Right lobe of liver (tissue), 4 donors: ENCODE data around the gene DAAM1.

Experiments used
- POLR2A ChIP-seq: fragments of 450-650 bp; IDR thresholded peaks from one replicate; pipeline ENCODE4 v1.6.1; 2017; ENCODE audit warnings: antibody characterized with exemption, mild to moderate bottlenecking
- TF ChIP-seq, protein P1 (sequence below), 4 donors: fragments of 200-600 bp in 3 of 4; fragments of 450-650 bp in 1 of 4; IDR thresholded peaks; one replicate each; pipeline versions ENCODE4 v1.5.1 to v1.8.0; 2016 to 2022; ENCODE audit warnings: antibody characterized with exemption in 4 of 4, mild to moderate bottlenecking in 2 of 4
- donor health status: DM: no; HTN: no; CAD: no.
- donor health status: DM: no; HTN: no; CAD: no.
- donor health status: DM: no; HTN: yes; CAD: no.

DNA sequence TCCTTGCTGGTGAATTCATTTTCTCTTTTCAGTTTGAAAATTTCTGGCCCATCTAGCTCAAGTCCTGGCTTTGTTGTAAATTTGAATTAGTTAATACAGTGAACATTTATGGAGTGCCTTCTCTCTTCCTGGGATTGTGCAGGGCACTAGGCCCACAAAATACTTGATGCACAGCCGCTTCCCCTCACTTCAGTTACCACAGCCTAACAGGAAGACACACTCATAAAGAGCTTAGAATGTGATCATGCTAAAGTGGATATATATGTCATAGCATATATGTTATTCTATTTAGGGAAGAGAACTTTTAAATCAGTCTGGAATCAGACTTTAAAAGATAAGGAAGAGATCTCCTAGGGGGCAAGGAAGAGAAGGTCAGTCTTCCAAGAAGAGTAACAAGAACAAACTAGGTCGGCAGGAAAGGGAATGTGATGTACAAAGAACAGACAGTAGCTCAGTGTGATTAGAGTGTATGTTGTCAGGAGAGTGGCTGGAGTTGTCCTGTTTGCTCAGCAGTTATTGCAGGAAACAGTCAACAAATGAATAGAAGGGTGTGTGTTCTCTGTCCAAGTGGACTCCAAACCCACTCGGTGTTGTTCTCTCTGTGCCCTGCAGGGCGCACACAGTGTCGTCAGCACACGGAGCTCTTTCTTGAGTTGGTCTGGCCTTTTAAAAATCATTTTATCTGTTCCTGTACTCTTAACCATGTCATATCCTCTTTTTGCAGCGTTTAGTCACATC lies 74.4 kb downstream of the DAAM1 start:
- TF ChIP-seq, protein P1, sequence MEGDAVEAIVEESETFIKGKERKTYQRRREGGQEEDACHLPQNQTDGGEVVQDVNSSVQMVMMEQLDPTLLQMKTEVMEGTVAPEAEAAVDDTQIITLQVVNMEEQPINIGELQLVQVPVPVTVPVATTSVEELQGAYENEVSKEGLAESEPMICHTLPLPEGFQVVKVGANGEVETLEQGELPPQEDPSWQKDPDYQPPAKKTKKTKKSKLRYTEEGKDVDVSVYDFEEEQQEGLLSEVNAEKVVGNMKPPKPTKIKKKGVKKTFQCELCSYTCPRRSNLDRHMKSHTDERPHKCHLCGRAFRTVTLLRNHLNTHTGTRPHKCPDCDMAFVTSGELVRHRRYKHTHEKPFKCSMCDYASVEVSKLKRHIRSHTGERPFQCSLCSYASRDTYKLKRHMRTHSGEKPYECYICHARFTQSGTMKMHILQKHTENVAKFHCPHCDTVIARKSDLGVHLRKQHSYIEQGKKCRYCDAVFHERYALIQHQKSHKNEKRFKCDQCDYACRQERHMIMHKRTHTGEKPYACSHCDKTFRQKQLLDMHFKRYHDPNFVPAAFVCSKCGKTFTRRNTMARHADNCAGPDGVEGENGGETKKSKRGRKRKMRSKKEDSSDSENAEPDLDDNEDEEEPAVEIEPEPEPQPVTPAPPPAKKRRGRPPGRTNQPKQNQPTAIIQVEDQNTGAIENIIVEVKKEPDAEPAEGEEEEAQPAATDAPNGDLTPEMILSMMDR (IDR thresholded peaks at IDR 0.05) = peak; percentile 35 to 54 (median 46)
- no peak for TF ChIP-seq POLR2A
